Fibroblast of lung (primary cell): ENCODE data around the gene ITGA2. TPM values are rescaled to one million over a fixed set of nuclear protein-coding genes. Genes with fewer than 3 reads are reported as not detected.

Experiments used
- DNase-seq, 2 donors: peaks; one replicate each; pipeline versions ENCODE4 v3.0.0 to v3.0.0-alpha.2; 2010; ENCODE audit warnings: low read depth in 2 of 2
- H2AFZ ChIP-seq: 2 replicates; pipeline ENCODE4 v1.5.1; 2012; ENCODE audit warnings: low read length, control low read depth, inconsistent platforms
- H3K27ac ChIP-seq: 2 replicates; pipeline ENCODE4 v1.5.1; 2011; ENCODE audit warnings: low read length, control low read depth; ENCODE audit not compliant: insufficient read depth
- H3K27me3 ChIP-seq: 2 replicates; pipeline ENCODE4 v1.5.1; 2011; ENCODE audit warnings: mild to moderate bottlenecking, low read length; ENCODE audit not compliant: control insufficient read depth, insufficient read depth
- H3K36me3 ChIP-seq: 2 replicates; pipeline ENCODE4 v1.5.1; 2011; ENCODE audit warnings: low read length; ENCODE audit not compliant: control insufficient read depth, insufficient read depth
- H3K4me1 ChIP-seq: 2 replicates; pipeline ENCODE4 v1.5.1; 2011; ENCODE audit warnings: low read length; ENCODE audit not compliant: control insufficient read depth, insufficient read depth; ENCODE audit errors: extremely low read depth
- H3K4me2 ChIP-seq: 2 replicates; pipeline ENCODE4 v1.5.1; 2011; ENCODE audit warnings: low read length, control low read depth; ENCODE audit not compliant: insufficient read depth; ENCODE audit errors: extremely low read depth
- H3K4me3 ChIP-seq, 4 experiments: fragments of 200-600 bp in 1 of 4; sonication (generic) in 1 of 4; replicated peaks in 1 of 4; 2 replicates each; pipeline ENCODE4 v1.5.1; 2011 to 2016; ENCODE audit warnings: low read length in 4 of 4, low read depth in 3 of 4, mild to moderate bottlenecking in 3 of 4, control low read depth in 2 of 4, inconsistent platforms in 1 of 4, mixed read lengths in 1 of 4; ENCODE audit not compliant: insufficient read depth in 1 of 4; ENCODE audit errors: control extremely low read depth in 1 of 4
- H3K79me2 ChIP-seq: 2 replicates; pipeline ENCODE4 v1.5.1; 2012; ENCODE audit warnings: mild to moderate bottlenecking, low read length, inconsistent platforms; ENCODE audit not compliant: control insufficient read depth, insufficient read depth
- H3K9ac ChIP-seq: 2 replicates; pipeline ENCODE4 v1.5.1; 2011; ENCODE audit warnings: mild to moderate bottlenecking, low read length, control low read depth; ENCODE audit not compliant: insufficient read depth
- H3K9me3 ChIP-seq: 2 replicates; pipeline ENCODE4 v1.5.1; 2012; ENCODE audit warnings: low read depth, low read length; ENCODE audit not compliant: control insufficient read depth, insufficient read depth
- H4K20me1 ChIP-seq: 2 replicates; pipeline ENCODE4 v1.5.1; 2011; ENCODE audit warnings: low read length; ENCODE audit not compliant: control insufficient read depth, insufficient read depth; ENCODE audit errors: extremely low read depth
- EZH2 ChIP-seq: IDR thresholded peaks from 2 replicates; pipeline ENCODE4 v1.5.1; 2012; ENCODE audit warnings: low read length, control low read depth, mild to moderate bottlenecking; ENCODE audit errors: missing control alignments
- polyA plus RNA-seq, 2 donors: library from polyadenylated mRNA; depleted of rRNA in 1 of 2; stranded (reverse) in 1 of 2; unstranded in 1 of 2; fragments of >200 nt; gene quantifications; 2 replicates each; pipeline ENCODE4 v1.2.1, GENCODE V29; 2011 to 2012; ENCODE audit warnings: missing spikeins in 1 of 2
- total RNA-seq: library from RNA; depleted of rRNA; stranded (reverse); fragments of >200 nt; gene quantifications from 2 replicates; pipeline ENCODE4 v1.2.1, GENCODE V29; 2014
- TF ChIP-seq, protein P1 (sequence below), 2 donors: IDR thresholded peaks in 1 of 2; conservative IDR thresholded peaks in 1 of 2; 1 replicate in 1 of 2; 2 replicates in 1 of 2; pipeline ENCODE4 v1.5.1; 2011 to 2012; ENCODE audit warnings: low read length in 2 of 2, control low read depth in 1 of 2, inconsistent platforms in 1 of 2, low read depth in 1 of 2, mild to moderate bottlenecking in 1 of 2

The ITGA2 gene
- total and polyA plus RNA-seq, 2 donors (not counting 1 experiment from before 2014, with no cell fraction given) = 9.4 to 75.5 TPM

GRCh38 chr5:52956014-52956413 lies 33.1 kb upstream of the ITGA2 start:
- Histone ChIP-seq H3K36me3 (no peaks in the 10 kb centered on the region), H3K4me3 (no peak overlapping the region), H2AFZ (no peak overlapping the region), H3K4me2 (no peak overlapping the region), H3K4me1 (no peaks in the 10 kb centered on the region), H3K9me3 (no peaks in the 10 kb centered on the region), H4K20me1 (no peaks in the 10 kb centered on the region), H3K9ac (no peak overlapping the region), H3K79me2 (no peaks in the 10 kb centered on the region), H3K27me3 (no peaks in the 10 kb centered on the region), H3K27ac (no peak overlapping the region)
- TF ChIP-seq EZH2 = no peak
- TF ChIP-seq, protein P1, sequence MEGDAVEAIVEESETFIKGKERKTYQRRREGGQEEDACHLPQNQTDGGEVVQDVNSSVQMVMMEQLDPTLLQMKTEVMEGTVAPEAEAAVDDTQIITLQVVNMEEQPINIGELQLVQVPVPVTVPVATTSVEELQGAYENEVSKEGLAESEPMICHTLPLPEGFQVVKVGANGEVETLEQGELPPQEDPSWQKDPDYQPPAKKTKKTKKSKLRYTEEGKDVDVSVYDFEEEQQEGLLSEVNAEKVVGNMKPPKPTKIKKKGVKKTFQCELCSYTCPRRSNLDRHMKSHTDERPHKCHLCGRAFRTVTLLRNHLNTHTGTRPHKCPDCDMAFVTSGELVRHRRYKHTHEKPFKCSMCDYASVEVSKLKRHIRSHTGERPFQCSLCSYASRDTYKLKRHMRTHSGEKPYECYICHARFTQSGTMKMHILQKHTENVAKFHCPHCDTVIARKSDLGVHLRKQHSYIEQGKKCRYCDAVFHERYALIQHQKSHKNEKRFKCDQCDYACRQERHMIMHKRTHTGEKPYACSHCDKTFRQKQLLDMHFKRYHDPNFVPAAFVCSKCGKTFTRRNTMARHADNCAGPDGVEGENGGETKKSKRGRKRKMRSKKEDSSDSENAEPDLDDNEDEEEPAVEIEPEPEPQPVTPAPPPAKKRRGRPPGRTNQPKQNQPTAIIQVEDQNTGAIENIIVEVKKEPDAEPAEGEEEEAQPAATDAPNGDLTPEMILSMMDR (conservative IDR thresholded peaks at IDR 0.05 in 1 of 2, IDR thresholded peaks at IDR 0.05 in 1 of 2; ENCODE audit: low read depth in 1 of 2, low read length in 2 of 2) = no peak
- no peak for DNase-seq

DNA sequence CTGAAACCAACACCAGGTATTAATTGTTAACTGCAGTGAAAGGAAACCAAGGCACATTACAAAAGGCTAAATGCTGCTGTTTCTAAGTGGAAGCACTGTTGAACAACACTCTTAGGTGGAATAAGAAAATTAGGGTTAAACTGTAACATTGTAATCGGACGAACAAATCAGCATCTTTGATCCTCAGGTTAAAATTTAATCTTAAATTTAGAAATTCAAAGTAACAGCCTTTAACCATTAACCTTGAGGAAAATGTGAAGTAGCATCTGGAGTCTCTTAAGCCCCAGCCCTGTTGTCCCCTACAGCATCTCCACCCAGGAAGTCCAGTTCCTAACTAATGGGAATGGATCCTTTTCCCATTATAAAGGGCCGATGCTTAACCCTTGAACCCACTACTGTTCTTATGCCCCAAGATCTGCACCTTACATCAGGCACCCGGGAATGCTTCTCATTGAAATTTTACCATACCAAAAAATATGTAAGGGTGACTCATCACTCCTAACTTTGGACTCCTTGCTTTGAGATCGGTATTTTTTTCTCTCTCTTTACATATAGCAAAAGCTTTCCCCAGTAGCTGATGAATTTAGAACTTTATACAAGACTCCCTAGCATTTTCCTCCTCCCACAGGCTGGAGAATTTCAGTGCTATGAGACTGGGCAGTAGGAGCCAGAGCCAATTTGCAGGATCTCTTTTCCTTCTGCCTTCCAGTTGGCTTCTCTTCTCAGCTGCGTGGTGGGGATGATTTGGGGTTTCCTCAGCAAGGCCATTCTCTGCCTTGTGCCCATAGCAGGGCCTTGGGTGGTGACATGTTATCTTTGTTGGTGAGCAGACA lies 32.0 kb upstream of the ITGA2 start:
- H3K27ac ChIP-seq = no peak overlapping the region
- no peaks in the 10 kb centered on the region for H3K27me3 ChIP-seq
- peak in 1 of 2 donors; percentile 35 for DNase-seq
- H3K9me3 ChIP-seq = no peaks in the 10 kb centered on the region
- TF ChIP-seq EZH2 = no peak
- TF ChIP-seq, protein P1 (conservative IDR thresholded peaks at IDR 0.05 in 1 of 2, IDR thresholded peaks at IDR 0.05 in 1 of 2; ENCODE audit: low read depth in 1 of 2, low read length in 2 of 2) = no peak
- H3K79me2 ChIP-seq = no peaks in the 10 kb centered on the region
- no peaks in the 10 kb centered on the region for H4K20me1 ChIP-seq
- no peak overlapping the region for H3K4me2 ChIP-seq
- H3K4me3 ChIP-seq = no peak overlapping the region
- H3K36me3 ChIP-seq = no peaks in the 10 kb centered on the region
- H3K9ac ChIP-seq = no peak overlapping the region
- no peaks in the 10 kb centered on the region for H3K4me1 ChIP-seq
- H2AFZ ChIP-seq = no peak overlapping the region

DNA sequence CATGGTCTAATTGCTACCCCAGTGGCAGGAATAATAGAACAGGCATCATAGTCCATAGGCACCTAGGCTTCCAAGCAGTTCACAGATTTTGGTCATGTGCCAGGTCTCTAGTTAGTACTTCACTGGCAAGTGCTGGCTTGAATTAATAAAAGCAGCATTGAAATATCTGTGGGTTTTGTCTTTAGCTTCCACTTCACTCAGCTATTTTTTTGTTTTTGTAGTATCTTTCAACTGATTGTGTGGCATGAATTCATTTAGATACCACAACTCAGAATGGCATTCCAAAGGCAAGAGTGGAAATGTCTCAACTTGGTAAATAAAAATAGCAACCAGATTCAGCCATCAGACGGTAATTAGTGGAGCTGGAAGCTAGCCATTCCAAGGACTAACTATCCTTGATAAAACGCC lies 27.9 kb upstream of the ITGA2 start:
- DNase-seq = peak in 1 of 2 donors; percentile 67
- Histone ChIP-seq H3K4me1 (no peaks in the 10 kb centered on the region), H3K4me2 (no peak overlapping the region), H3K9me3 (no peaks in the 10 kb centered on the region), H3K27me3 (no peaks in the 10 kb centered on the region), H3K9ac (no peak overlapping the region), H3K79me2 (no peaks in the 10 kb centered on the region), H4K20me1 (no peaks in the 10 kb centered on the region), H3K27ac (no peak overlapping the region), H3K36me3 (no peaks in the 10 kb centered on the region), H3K4me3 (no peak overlapping the region), H2AFZ (no peak overlapping the region)
- TF ChIP-seq, protein P1 (conservative IDR thresholded peaks at IDR 0.05 in 1 of 2, IDR thresholded peaks at IDR 0.05 in 1 of 2; ENCODE audit: low read depth in 1 of 2, low read length in 2 of 2) = no peak
- no peak for TF ChIP-seq EZH2
